K562 (cell line): ENCODE data around the gene CA7. TPM values are rescaled to one million over a fixed set of nuclear protein-coding genes. Genes with fewer than 3 reads are reported as not detected.

Experiments
- ATF7 ChIP-seq: fragments of 450-650 bp; IDR thresholded peaks from 2 replicates; pipeline ENCODE4 v1.7.1; 2014; ENCODE audit warnings: mild to moderate bottlenecking, moderate library complexity
- BHLHE40 ChIP-seq: IDR thresholded peaks from 2 replicates; pipeline ENCODE4 v1.6.1; 2011; ENCODE audit warnings: low read length, improper control_type of control experiment
- CTBP1 ChIP-seq: fragments of 450-650 bp; IDR thresholded peaks from 2 replicates; pipeline ENCODE4 v1.6.1; 2016; ENCODE audit warnings: borderline replicate concordance
- E2F3 ChIP-seq: fragments of 250-450 bp; sonication (Bioruptor Pico); IDR thresholded peaks from 2 replicates; pipeline ENCODE4 v1.4.0; 2020; ENCODE audit warnings: mild to moderate bottlenecking
- EP400 ChIP-seq: fragments of 450-650 bp; IDR thresholded peaks from 2 replicates; pipeline ENCODE4 v1.6.1; 2017; ENCODE audit warnings: antibody characterized with exemption, mild to moderate bottlenecking, moderate library complexity
- ESRRA ChIP-seq: fragments of 450-650 bp; IDR thresholded peaks from 2 replicates; pipeline ENCODE4 v1.6.1; 2014; ENCODE audit warnings: low read depth, mild to moderate bottlenecking, moderate library complexity, borderline replicate concordance
- GTF2F1 ChIP-seq: IDR thresholded peaks from 2 replicates; pipeline ENCODE4 v1.6.1; 2011; ENCODE audit warnings: low read depth, low read length, improper control_type of control experiment
- HNRNPK ChIP-seq: fragments of 200-400 bp; formaldehyde crosslinking; IDR thresholded peaks from one replicate; pipeline ENCODE4 v1.6.1; 2018; ENCODE audit warnings: mild to moderate bottlenecking, low read depth, low read length; ENCODE audit not compliant: poor library complexity, severe bottlenecking
- KHSRP ChIP-seq: fragments of 450-650 bp; IDR thresholded peaks from 2 replicates; pipeline ENCODE4 v1.6.1; 2017
- KLF16 ChIP-seq: IDR thresholded peaks from 2 replicates; pipeline ENCODE4 v1.6.1; 2016; ENCODE audit warnings: antibody characterized with exemption
- MCM2 ChIP-seq: fragments of 450-650 bp; IDR thresholded peaks from 2 replicates; pipeline ENCODE4 v1.6.1; 2017; ENCODE audit warnings: low read depth, mild to moderate bottlenecking
- MTA3 ChIP-seq: fragments of 450-650 bp; formaldehyde crosslinking; IDR thresholded peaks from 2 replicates; pipeline ENCODE4 v1.6.1; 2017; ENCODE audit warnings: mild to moderate bottlenecking, borderline replicate concordance
- NRF1 ChIP-seq, 2 experiments: fragments of 450-650 bp; IDR thresholded peaks in 1 of 2; conservative IDR thresholded peaks in 1 of 2; 2 replicates each; pipeline ENCODE4 v1.6.1; 2014; ENCODE audit warnings: mild to moderate bottlenecking in 2 of 2
- PCBP1 ChIP-seq: fragments of 200-400 bp; formaldehyde crosslinking; IDR thresholded peaks from 2 replicates; pipeline ENCODE4 v1.6.1; 2018; ENCODE audit warnings: mild to moderate bottlenecking, low read depth, low read length; ENCODE audit not compliant: poor library complexity, severe bottlenecking
- RBM15 ChIP-seq: fragments of 200-400 bp; formaldehyde crosslinking; IDR thresholded peaks from 2 replicates; pipeline ENCODE4 v1.6.1; 2018; ENCODE audit warnings: mild to moderate bottlenecking, low read length, moderate library complexity; ENCODE audit not compliant: insufficient read depth
- RBM25 ChIP-seq: fragments of 200-400 bp; formaldehyde crosslinking; IDR thresholded peaks from 2 replicates; pipeline ENCODE4 v1.6.1; 2018; ENCODE audit warnings: low read length, low read depth, moderate library complexity; ENCODE audit not compliant: severe bottlenecking
- SRF ChIP-seq, 2 experiments: fragments of 250-450, 450-650 bp in 1 of 2; sonication (Bioruptor Pico) in 1 of 2; sonication (generic) in 1 of 2; formaldehyde crosslinking; IDR thresholded peaks; 2 replicates each; pipeline versions ENCODE4 v1.5.0 to v1.5.1; 2020 to 2022; ENCODE audit warnings: mild to moderate bottlenecking in 1 of 2, missing genetic modification reagents in 1 of 2
- ZBTB7A ChIP-seq: IDR thresholded peaks from 2 replicates; pipeline ENCODE4 v1.6.1; 2011; ENCODE audit warnings: low read depth, mild to moderate bottlenecking, low read length, moderate library complexity, borderline replicate concordance; ENCODE audit not compliant: control insufficient read depth
- ZC3H8 ChIP-seq: fragments of 450-650 bp; IDR thresholded peaks from 2 replicates; pipeline ENCODE4 v1.6.1; 2017
- ZFX ChIP-seq: sonication (generic); formaldehyde crosslinking; IDR thresholded peaks from 2 replicates; pipeline ENCODE4 v1.8.0; 2022; ENCODE audit warnings: mild to moderate bottlenecking, missing genetic modification reagents, moderate library complexity
- ZKSCAN3 ChIP-seq: fragments of 250-450 bp; sonication (Bioruptor Pico); IDR thresholded peaks from 2 replicates; pipeline ENCODE4 v1.4.0; 2020
- ZNF592 ChIP-seq: fragments of 450-650 bp; IDR thresholded peaks from 2 replicates; pipeline ENCODE4 v1.6.1; 2017; ENCODE audit warnings: antibody characterized with exemption, mild to moderate bottlenecking
- ZNF668 ChIP-seq: fragments of 250-450 bp; sonication (Bioruptor Pico); IDR thresholded peaks from 2 replicates; pipeline ENCODE4 v1.8.0; 2022; ENCODE audit warnings: mild to moderate bottlenecking, inconsistent platforms
- polyA plus RNA-seq, 8 experiments: library from polyadenylated mRNA; depleted of rRNA in 4 of 8; stranded (reverse) in 5 of 8; unstranded in 3 of 8; fragments of >200 nt; fragmentation: Nextera tagmentation in 2 of 8; fragmentation: Illumina TruSeq in 1 of 8; extraction: Ambion mirVana in 2 of 8; extraction: Trizol in 1 of 8; gene quantifications; 2 replicates each; pipeline versions ENCODE4 v1.2.1 to v1.2.3, GENCODE V29; 2011 to 2014; ENCODE audit warnings: inconsistent platforms in 1 of 8, missing spikeins in 1 of 8
- total RNA-seq, 7 experiments: library from RNA; depleted of rRNA in 6 of 7; stranded (reverse); fragments of >200 nt in 6 of 7; fragmentation: Illumina TruSeq in 2 of 7; extraction: Trizol in 2 of 7; gene quantifications; 2 replicates each; pipeline versions ENCODE4 v1.2.1 to v1.2.3, GENCODE V29; 2011 to 2021; ENCODE audit warnings: low replicate concordance in 1 of 7
- TF ChIP-seq, protein P1 (sequence below): fragments of 250-450 bp; sonication (Bioruptor Pico); IDR thresholded peaks from 2 replicates; pipeline ENCODE4 v1.4.0; 2020; ENCODE audit warnings: borderline replicate concordance

The CA7 gene
- total and polyA plus RNA-seq, 9 of the 15 experiments (the other 6 are each of a cell fraction or from before 2014, with no cell fraction given) = 0.03 to 0.07 (median 0.05) TPM; not detected in 5

GRCh38 chr16:66880288-66881013 lies 36.2 kb downstream of the CA7 start, which contains the start of gene PDP2 (continued):
- TF ChIP-seq ZKSCAN3 (CRISPR knock-in tag) (no peak), RBM25 (peak; percentile 96), ZC3H8 (no peak), EP400 (peak; percentile 88), MCM2 (no peak), ZNF592 (peak; percentile 50; the same call in 1 of the 2 replicates), ZBTB7A (peak; percentile 96), KHSRP (no peak), KLF16 (no peak), RBM15 (no peak), E2F3 (CRISPR knock-in tag) (0 out of 2 replicates have a peak, but pooled peaks have one; percentile 10), SRF (CRISPR knock-in tag; IDR thresholded peaks at IDR 0.05) (0 out of 4 replicates have a peak, but pooled peaks of 1 of the 2 experiments have one; percentile 5), HNRNPK (peak; percentile 35), ZFX (peak; percentile 94), BHLHE40 (peak; percentile 95), ESRRA (peak; percentile 37; the same call in 1 of the 2 replicates), NRF1 (conservative IDR thresholded peaks at IDR 0.05 in 1 of 2, IDR thresholded peaks at IDR 0.05 in 1 of 2) (peak; percentile 93 to 94), GTF2F1 (peak; percentile 20; the same call in 1 of the 2 replicates), ZNF668 (no peak), ATF7 (peak; percentile 75), CTBP1 (peak; percentile 61; the same call in 1 of the 2 replicates), PCBP1 (peak; percentile 70), MTA3 (peak; percentile 92; the same call in 1 of the 2 replicates)
- TF ChIP-seq, protein P1, sequence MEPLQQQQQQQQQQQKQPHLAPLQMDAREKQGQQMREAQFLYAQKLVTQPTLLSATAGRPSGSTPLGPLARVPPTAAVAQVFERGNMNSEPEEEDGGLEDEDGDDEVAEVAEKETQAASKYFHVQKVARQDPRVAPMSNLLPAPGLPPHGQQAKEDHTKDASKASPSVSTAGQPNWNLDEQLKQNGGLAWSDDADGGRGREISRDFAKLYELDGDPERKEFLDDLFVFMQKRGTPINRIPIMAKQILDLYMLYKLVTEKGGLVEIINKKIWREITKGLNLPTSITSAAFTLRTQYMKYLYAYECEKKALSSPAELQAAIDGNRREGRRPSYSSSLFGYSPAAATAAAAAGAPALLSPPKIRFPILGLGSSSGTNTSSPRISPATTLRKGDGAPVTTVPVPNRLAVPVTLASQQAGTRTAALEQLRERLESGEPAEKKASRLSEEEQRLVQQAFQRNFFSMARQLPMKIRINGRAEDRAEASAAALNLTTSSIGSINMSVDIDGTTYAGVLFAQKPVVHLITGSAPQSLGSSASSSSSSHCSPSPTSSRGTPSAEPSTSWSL (CRISPR knock-in tag) = no peak
